ENCODE results near the gene CCDC71.

Gene CCDC71

GRCh38 chr3:49199900-49200281 is 33.8 kb upstream of the CCDC71 start:
- Histone ChIP-seq H3K4me3 (ENCODE audit: low read depth in 1 of 2, low read length in 2 of 2) (no peak overlapping the region), H3K79me2 (ENCODE audit: insufficient read depth, low read length) (no peaks in the 10 kb centered on the region), H4K20me1 (ENCODE audit: insufficient read depth, low read length) (no peaks in the 10 kb centered on the region), H3K9me3 (ENCODE audit: insufficient read depth, low read length, severe bottlenecking) (no peaks in the 10 kb centered on the region), H3K27me3 (ENCODE audit: insufficient read depth, low read length, poor library complexity) (peaks cover 5% of the 10 kb centered on the region), H3K27ac (ENCODE audit: low read length) (no peak overlapping the region), H3K4me1 (ENCODE audit: insufficient read depth, low read length) (no peaks in the 10 kb centered on the region), H3K9ac (ENCODE audit: low read depth, low read length) (no peak overlapping the region), H3K36me3 (ENCODE audit: insufficient read depth, low read length) (no peaks in the 10 kb centered on the region), H2AFZ (ENCODE audit: low read depth, low read length) (no peak overlapping the region), H3K4me2 (ENCODE audit: insufficient read depth, low read length) (no peak overlapping the region)
- TF ChIP-seq CTCF (IDR thresholded peaks at IDR 0.05; ENCODE audit: borderline replicate concordance, extremely low read depth, low read length, poor library complexity, severe bottlenecking) (no peak), EZH2 (IDR thresholded peaks at IDR 0.05; ENCODE audit: borderline replicate concordance, low read depth, low read length, severe bottlenecking) (no peak)
- ATAC-seq (ENCODE audit: insufficient read depth, low read depth) (no peak), DNase-seq (no peak)

GRCh38 chr3:49199239-49199899 is 33.2 kb upstream of the CCDC71 start:
- TF ChIP-seq CTCF (IDR thresholded peaks at IDR 0.05; ENCODE audit: borderline replicate concordance, extremely low read depth, low read length, poor library complexity, severe bottlenecking): no peak
- no peak for TF ChIP-seq EZH2 (IDR thresholded peaks at IDR 0.05; ENCODE audit: borderline replicate concordance, low read depth, low read length, severe bottlenecking)
- DNase-seq (no peak), ATAC-seq (ENCODE audit: insufficient read depth, low read depth) (no peak)
- Histone ChIP-seq H3K9ac (ENCODE audit: low read depth, low read length) (no peak overlapping the region), H3K4me2 (ENCODE audit: insufficient read depth, low read length) (no peak overlapping the region), H2AFZ (ENCODE audit: low read depth, low read length) (no peak overlapping the region), H3K36me3 (ENCODE audit: insufficient read depth, low read length) (no peaks in the 10 kb centered on the region), H3K27me3 (ENCODE audit: insufficient read depth, low read length, poor library complexity) (peaks cover 5% of the 10 kb centered on the region), H3K79me2 (ENCODE audit: insufficient read depth, low read length) (no peaks in the 10 kb centered on the region), H3K27ac (ENCODE audit: low read length) (no peak overlapping the region), H3K4me1 (ENCODE audit: insufficient read depth, low read length) (no peaks in the 10 kb centered on the region), H3K4me3 (ENCODE audit: low read depth in 1 of 2, low read length in 2 of 2) (no peak overlapping the region), H3K9me3 (ENCODE audit: insufficient read depth, low read length, severe bottlenecking) (no peaks in the 10 kb centered on the region), H4K20me1 (ENCODE audit: insufficient read depth, low read length) (no peaks in the 10 kb centered on the region)

GRCh38 chr3:49198611-49199230 is 32.6 kb upstream of the CCDC71 start:
- no peaks in the 10 kb centered on the region for H3K36me3 ChIP-seq (ENCODE audit: insufficient read depth, low read length)
- H3K4me3 ChIP-seq (ENCODE audit: low read depth in 1 of 2, low read length in 2 of 2): no peak overlapping the region
- H3K79me2 ChIP-seq (ENCODE audit: insufficient read depth, low read length): no peaks in the 10 kb centered on the region
- H3K27ac ChIP-seq (ENCODE audit: low read length): no peak overlapping the region
- ATAC-seq (ENCODE audit: insufficient read depth, low read depth) (no peak), DNase-seq (no peak)
- no peak overlapping the region for H2AFZ ChIP-seq (ENCODE audit: low read depth, low read length)
- no peaks in the 10 kb centered on the region for H3K9me3 ChIP-seq (ENCODE audit: insufficient read depth, low read length, severe bottlenecking)
- H3K4me1 ChIP-seq (ENCODE audit: insufficient read depth, low read length): no peaks in the 10 kb centered on the region
- no peaks in the 10 kb centered on the region for H4K20me1 ChIP-seq (ENCODE audit: insufficient read depth, low read length)
- H3K27me3 ChIP-seq (ENCODE audit: insufficient read depth, low read length, poor library complexity): peaks cover 4% of the 10 kb centered on the region
- no peak overlapping the region for H3K4me2 ChIP-seq (ENCODE audit: insufficient read depth, low read length)
- TF ChIP-seq EZH2 (IDR thresholded peaks at IDR 0.05; ENCODE audit: borderline replicate concordance, low read depth, low read length, severe bottlenecking): no peak
- no peak for TF ChIP-seq CTCF (IDR thresholded peaks at IDR 0.05; ENCODE audit: borderline replicate concordance, extremely low read depth, low read length, poor library complexity, severe bottlenecking)
- no peak overlapping the region for H3K9ac ChIP-seq (ENCODE audit: low read depth, low read length)
